Karpas-422 (cell line): ENCODE results near the gene IGLL1. TPM values are rescaled to one million over a fixed set of nuclear protein-coding genes. Genes with fewer than 3 reads are reported as not detected.

Experiments used
- DNase-seq: peaks from one replicate; pipeline ENCODE4 v3.0.0-alpha.2; 2015
- H2AFZ ChIP-seq: fragments of 200-600 bp; sonication (generic); 2 replicates; pipeline ENCODE4 v1.6.1; 2014; ENCODE audit warnings: antibody characterized with exemption, low read length, mixed read lengths
- H3K27ac ChIP-seq: fragments of 200-600 bp; sonication (generic); 2 replicates; pipeline ENCODE4 v1.5.1; 2014; ENCODE audit warnings: mild to moderate bottlenecking, low read length, moderate library complexity
- H3K27me3 ChIP-seq: fragments of 200-600 bp; sonication (generic); 2 replicates; pipeline ENCODE4 v1.6.1; 2014; ENCODE audit warnings: low read length, mixed read lengths
- H3K36me3 ChIP-seq: fragments of 200-600 bp; sonication (generic); 2 replicates; pipeline ENCODE4 v1.6.1; 2014; ENCODE audit warnings: low read length, mixed read lengths; ENCODE audit not compliant: insufficient read depth
- H3K4me1 ChIP-seq: fragments of 200-600 bp; sonication (generic); 2 replicates; pipeline ENCODE4 v1.6.1; 2014; ENCODE audit warnings: mild to moderate bottlenecking, low read length, mixed read lengths
- H3K4me2 ChIP-seq: fragments of 200-600 bp; sonication (generic); 2 replicates; pipeline ENCODE4 v1.6.1; 2014; ENCODE audit warnings: low read length, low read depth, mild to moderate bottlenecking; ENCODE audit not compliant: poor library complexity, severe bottlenecking
- H3K4me3 ChIP-seq: fragments of 200-600 bp; sonication (generic); 2 replicates; pipeline ENCODE4 v1.5.1; 2014; ENCODE audit warnings: mild to moderate bottlenecking, antibody characterized with exemption, low read length, mixed read lengths
- H3K79me2 ChIP-seq: fragments of 200-600 bp; sonication (generic); 2 replicates; pipeline ENCODE4 v1.6.1; 2014; ENCODE audit warnings: mild to moderate bottlenecking, low read length, mixed read lengths
- H3K9ac ChIP-seq: fragments of 200-600 bp; sonication (generic); 2 replicates; pipeline ENCODE4 v1.6.0; 2014; ENCODE audit warnings: low read length
- H3K9me2 ChIP-seq: fragments of 200-600 bp; sonication (generic), shearing (Covaris generic); replicated peaks from 2 replicates; pipeline ENCODE4 v1.6.0; 2014; ENCODE audit warnings: mild to moderate bottlenecking, low read length, moderate library complexity; ENCODE audit not compliant: insufficient read depth
- H3K9me3 ChIP-seq: fragments of 300-700, 200-600 bp; sonication (generic); 2 replicates; pipeline ENCODE4 v1.6.1; 2014; ENCODE audit warnings: low read length, mixed read lengths
- H4K20me1 ChIP-seq: fragments of 200-600 bp; sonication (generic); 2 replicates; pipeline ENCODE4 v1.6.1; 2014; ENCODE audit warnings: mild to moderate bottlenecking, antibody characterized with exemption, low read length, low read depth; ENCODE audit not compliant: insufficient read depth
- total RNA-seq: library from RNA; depleted of rRNA; stranded (reverse); fragments of >200 nt; shearing (Covaris generic); gene quantifications from 2 replicates; pipeline ENCODE4 v1.2.3, GENCODE V29; 2014; ENCODE audit warnings: low replicate concordance

IGLL1 gene
- total RNA-seq, 1 experiment from 2014 or later = 100 TPM

GRCh38 chr22:23571486-23571885 lies 8.6 kb downstream of the IGLL1 start:
- no peaks in the 10 kb centered on the region for H3K9me2 ChIP-seq
- no peak overlapping the region for H3K9ac ChIP-seq
- H3K36me3 ChIP-seq = no peaks in the 10 kb centered on the region; the same call in 1 of the 2 replicates
- H3K79me2 ChIP-seq = no peaks in the 10 kb centered on the region
- no peak overlapping the region for H3K4me2 ChIP-seq
- peaks cover 22% of the 10 kb centered on the region for H3K4me1 ChIP-seq
- H4K20me1 ChIP-seq = no peaks in the 10 kb centered on the region
- 0 out of 2 replicates have a peak overlapping the region, but pooled peaks have one; percentile 15 for H3K27ac ChIP-seq
- no peak overlapping the region for H2AFZ ChIP-seq
- H3K9me3 ChIP-seq = no peaks in the 10 kb centered on the region
- DNase-seq = no peak
- no peaks in the 10 kb centered on the region for H3K27me3 ChIP-seq
- H3K4me3 ChIP-seq = no peak overlapping the region

- H3K36me3 ChIP-seq = no peaks in the 10 kb centered on the region; the same call in 1 of the 2 replicates
- no peak overlapping the region for H2AFZ ChIP-seq
Observed at GRCh38 chr22:23570681-23571080, 9.4 kb downstream of the IGLL1 start.

GRCh38 chr22:23569716-23570115 lies 10.4 kb downstream of the IGLL1 start:
- DNase-seq = no peak

More at GRCh38 chr22:23570681-23571080, 9.4 kb downstream of the IGLL1 start:
- Histone ChIP-seq H3K79me2 (no peaks in the 10 kb centered on the region), H3K9me3 (no peaks in the 10 kb centered on the region), H3K4me1 (peaks cover 18% of the 10 kb centered on the region), H3K4me3 (no peak overlapping the region), H3K9me2 (no peaks in the 10 kb centered on the region), H3K27me3 (no peaks in the 10 kb centered on the region), H3K27ac (peak overlapping the region; percentile 11; the same call in 1 of the 2 replicates), H3K4me2 (no peak overlapping the region), H4K20me1 (no peaks in the 10 kb centered on the region), H3K9ac (no peak overlapping the region)
- DNase-seq = peak; percentile 62

GRCh38 chr22:23569291-23569690 lies 10.8 kb downstream of the IGLL1 start:
- no peaks in the 10 kb centered on the region for H3K9me3 ChIP-seq
- H3K4me2 ChIP-seq = no peak overlapping the region
- no peak overlapping the region for H3K9ac ChIP-seq
- H3K36me3 ChIP-seq = no peaks in the 10 kb centered on the region
- no peaks in the 10 kb centered on the region for H3K27me3 ChIP-seq
- H3K79me2 ChIP-seq = no peaks in the 10 kb centered on the region
- DNase-seq = no peak
- no peaks in the 10 kb centered on the region for H3K9me2 ChIP-seq
- no peak overlapping the region for H3K27ac ChIP-seq
- no peak overlapping the region for H2AFZ ChIP-seq
- peaks cover 15% of the 10 kb centered on the region for H3K4me1 ChIP-seq
- H4K20me1 ChIP-seq = no peaks in the 10 kb centered on the region
- no peak overlapping the region for H3K4me3 ChIP-seq

More at GRCh38 chr22:23569716-23570115, 10.4 kb downstream of the IGLL1 start:
- Histone ChIP-seq H3K79me2 (no peaks in the 10 kb centered on the region), H3K4me3 (no peak overlapping the region), H3K36me3 (no peaks in the 10 kb centered on the region), H3K4me1 (peaks cover 17% of the 10 kb centered on the region), H3K27ac (no peak overlapping the region), H3K9me3 (no peaks in the 10 kb centered on the region), H3K27me3 (no peaks in the 10 kb centered on the region), H3K4me2 (no peak overlapping the region), H3K9me2 (no peaks in the 10 kb centered on the region), H2AFZ (no peak overlapping the region), H4K20me1 (no peaks in the 10 kb centered on the region), H3K9ac (no peak overlapping the region)

- H3K27ac ChIP-seq = no peak overlapping the region
- H3K27me3 ChIP-seq = no peaks in the 10 kb centered on the region
- no peaks in the 10 kb centered on the region for H3K9me3 ChIP-seq
- no peaks in the 10 kb centered on the region for H3K9me2 ChIP-seq
- H3K4me1 ChIP-seq = peaks cover 15% of the 10 kb centered on the region
- no peaks in the 10 kb centered on the region for H3K36me3 ChIP-seq
- no peak overlapping the region for H3K9ac ChIP-seq
- H3K79me2 ChIP-seq = no peaks in the 10 kb centered on the region
- no peak overlapping the region for H3K4me3 ChIP-seq
- DNase-seq = no peak
- no peaks in the 10 kb centered on the region for H4K20me1 ChIP-seq
- no peak overlapping the region for H3K4me2 ChIP-seq
- H2AFZ ChIP-seq = no peak overlapping the region
Observed at GRCh38 chr22:23566705-23567475, 13.2 kb downstream of the IGLL1 start.

GRCh38 chr22:23565915-23566704 lies 14.0 kb downstream of the IGLL1 start:
- no peaks in the 10 kb centered on the region for H3K9me3 ChIP-seq
- DNase-seq = no peak
- no peaks in the 10 kb centered on the region for H4K20me1 ChIP-seq
- H3K9ac ChIP-seq = no peak overlapping the region
- H3K27me3 ChIP-seq = no peaks in the 10 kb centered on the region
- no peak overlapping the region for H3K27ac ChIP-seq
- H3K4me3 ChIP-seq = no peak overlapping the region
- no peaks in the 10 kb centered on the region for H3K36me3 ChIP-seq
- H3K4me2 ChIP-seq = peak overlapping the region; percentile 23
- no peak overlapping the region for H2AFZ ChIP-seq
- H3K4me1 ChIP-seq = peaks cover 15% of the 10 kb centered on the region
- no peaks in the 10 kb centered on the region for H3K9me2 ChIP-seq
- H3K79me2 ChIP-seq = no peaks in the 10 kb centered on the region

- Histone ChIP-seq H3K27ac (no peak overlapping the region), H3K9me2 (no peaks in the 10 kb centered on the region), H3K4me3 (no peak overlapping the region), H3K27me3 (no peaks in the 10 kb centered on the region), H3K36me3 (no peaks in the 10 kb centered on the region), H3K9ac (no peak overlapping the region; the same call in 1 of the 2 replicates), H3K4me2 (peak overlapping the region; percentile 23), H3K4me1 (peaks cover 9% of the 10 kb centered on the region), H2AFZ (no peak overlapping the region), H3K79me2 (no peaks in the 10 kb centered on the region), H4K20me1 (no peaks in the 10 kb centered on the region), H3K9me3 (no peaks in the 10 kb centered on the region)
- DNase-seq = peak; percentile 68
Observed at GRCh38 chr22:23565305-23565914, 14.7 kb downstream of the IGLL1 start.

GRCh38 chr22:23564276-23564675 lies 15.8 kb downstream of the IGLL1 start:
- H3K4me2 ChIP-seq = no peak overlapping the region
- H3K4me1 ChIP-seq = peaks cover 9% of the 10 kb centered on the region
- H3K9me3 ChIP-seq = no peaks in the 10 kb centered on the region
- H3K36me3 ChIP-seq = no peaks in the 10 kb centered on the region
- no peak for DNase-seq
- no peaks in the 10 kb centered on the region for H4K20me1 ChIP-seq
- no peak overlapping the region for H3K9ac ChIP-seq
- H3K9me2 ChIP-seq = no peaks in the 10 kb centered on the region
- no peak overlapping the region for H3K27ac ChIP-seq
- H3K27me3 ChIP-seq = no peaks in the 10 kb centered on the region
- no peak overlapping the region for H2AFZ ChIP-seq
- H3K4me3 ChIP-seq = no peak overlapping the region
- H3K79me2 ChIP-seq = no peaks in the 10 kb centered on the region
